Umbilical cord (tissue), 2 donors: Measurements from ENCODE around the gene MOV10L1. TPM values are rescaled to one million over a fixed set of nuclear protein-coding genes. Genes with fewer than 3 reads are reported as not detected.

Experiments
- DNase-seq: peaks from one replicate; pipeline ENCODE4 v3.0.0-alpha.2; 2015; ENCODE audit warnings: low spot score
- total RNA-seq: library from RNA; depleted of rRNA; stranded (reverse); fragments of >200 nt; gene quantifications from one replicate; pipeline ENCODE4 v1.2.3, GENCODE V29; 2014; ENCODE audit warnings: low replicate concordance; ENCODE audit not compliant: insufficient read depth

Gene MOV10L1
- total RNA-seq, 1 donor from 2014 or later: 4.8 TPM

DNA sequence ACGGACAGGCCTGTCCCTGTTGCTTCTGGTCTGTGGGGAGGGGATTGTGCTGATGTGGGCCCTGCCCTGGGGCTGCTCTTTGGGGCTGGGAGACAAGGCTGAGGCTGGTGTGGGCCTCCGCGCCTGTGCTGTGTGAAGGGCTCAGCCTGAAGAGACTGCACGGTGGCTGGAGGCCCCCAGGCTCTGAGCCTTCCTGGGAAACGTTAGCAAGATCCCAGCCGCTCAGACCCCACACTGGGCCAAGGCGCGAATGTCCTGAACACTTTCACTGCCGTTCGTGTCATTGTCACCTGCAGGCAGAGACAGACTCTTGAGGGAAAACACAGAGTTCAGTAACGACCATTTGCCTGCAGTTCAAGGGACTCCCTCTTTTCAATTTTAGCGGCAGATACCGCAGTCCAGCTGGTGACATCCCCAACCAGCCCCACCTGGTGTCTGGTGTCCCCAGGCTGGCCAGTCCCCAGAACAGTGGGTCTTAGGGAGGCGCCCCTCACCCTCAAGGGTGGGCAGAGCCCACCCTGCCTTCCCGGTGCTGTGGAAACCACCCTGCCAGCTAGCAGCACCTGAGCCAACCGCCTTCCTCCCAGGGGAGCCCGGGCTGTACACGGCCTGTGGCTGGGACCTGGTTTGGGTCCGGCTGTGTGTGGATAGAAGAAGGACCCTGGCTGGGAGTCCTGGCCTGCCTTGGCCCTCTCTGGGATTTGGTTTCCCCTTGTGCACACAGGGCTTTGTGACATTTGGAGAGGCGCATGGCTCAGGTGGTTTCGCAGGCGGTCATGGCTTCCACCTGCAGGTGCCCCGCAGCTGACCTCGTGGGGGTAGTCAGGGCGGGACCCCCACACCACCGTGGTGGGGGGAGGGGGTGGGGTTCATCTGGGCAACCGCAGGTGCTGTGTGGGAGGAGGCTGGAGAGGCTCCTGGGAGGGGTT is 86.4 kb downstream of the MOV10L1 start:
- peak; percentile 31 for DNase-seq

DNA sequence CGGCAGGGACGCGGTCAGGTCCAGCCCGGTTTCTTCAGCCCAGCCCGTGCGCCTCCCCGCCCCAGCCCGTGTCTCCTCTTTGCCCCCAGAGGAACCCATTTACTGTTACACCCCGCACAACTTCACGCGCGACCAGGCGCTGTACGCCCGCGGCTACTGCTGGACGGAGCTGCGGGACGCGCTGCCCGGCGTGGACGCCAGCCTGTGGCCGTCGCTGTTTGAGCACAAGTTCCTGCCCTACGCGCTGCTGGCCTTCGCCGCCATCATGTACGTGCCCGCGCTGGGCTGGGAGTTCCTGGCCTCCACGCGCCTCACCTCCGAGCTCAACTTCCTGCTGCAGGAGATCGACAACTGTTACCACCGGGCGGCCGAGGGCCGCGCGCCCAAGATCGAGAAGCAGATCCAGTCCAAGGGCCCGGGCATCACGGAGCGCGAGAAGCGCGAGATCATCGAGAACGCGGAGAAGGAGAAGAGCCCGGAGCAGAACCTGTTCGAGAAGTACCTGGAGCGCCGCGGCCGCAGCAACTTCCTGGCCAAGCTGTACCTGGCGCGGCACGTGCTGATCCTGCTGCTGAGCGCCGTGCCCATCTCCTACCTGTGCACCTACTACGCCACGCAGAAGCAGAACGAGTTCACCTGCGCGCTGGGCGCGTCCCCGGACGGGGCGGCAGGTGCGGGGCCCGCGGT is 87.2 kb downstream of the MOV10L1 start:
- no peak for DNase-seq

GRCh38 chr22:50177537-50178470 is 88.0 kb downstream of the MOV10L1 start:
- DNase-seq: no peak

DNA sequence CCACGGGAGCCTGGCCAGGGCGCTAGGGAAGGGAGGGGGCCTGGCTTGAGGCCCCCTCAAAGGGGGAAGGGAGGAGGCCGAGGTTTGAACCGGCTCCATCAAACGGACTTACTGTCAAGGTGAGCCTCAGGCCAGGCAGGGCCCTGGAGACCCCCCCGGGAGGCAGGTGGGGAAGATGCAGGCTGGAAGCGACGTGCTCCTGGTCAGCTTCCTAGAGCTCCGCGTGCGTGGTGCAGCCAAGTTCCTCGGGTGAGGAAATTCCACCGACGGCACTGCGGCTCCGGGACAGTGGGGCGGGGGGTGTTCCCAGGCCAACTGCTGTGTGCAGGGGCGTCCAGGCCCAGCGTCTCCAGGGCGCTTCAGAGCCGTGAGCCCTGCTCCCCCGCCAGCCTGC is 88.7 kb downstream of the MOV10L1 start:
- no peak for DNase-seq

GRCh38 chr22:50178871-50179869 is 89.4 kb downstream of the MOV10L1 start:
- DNase-seq: no peak

DNA sequence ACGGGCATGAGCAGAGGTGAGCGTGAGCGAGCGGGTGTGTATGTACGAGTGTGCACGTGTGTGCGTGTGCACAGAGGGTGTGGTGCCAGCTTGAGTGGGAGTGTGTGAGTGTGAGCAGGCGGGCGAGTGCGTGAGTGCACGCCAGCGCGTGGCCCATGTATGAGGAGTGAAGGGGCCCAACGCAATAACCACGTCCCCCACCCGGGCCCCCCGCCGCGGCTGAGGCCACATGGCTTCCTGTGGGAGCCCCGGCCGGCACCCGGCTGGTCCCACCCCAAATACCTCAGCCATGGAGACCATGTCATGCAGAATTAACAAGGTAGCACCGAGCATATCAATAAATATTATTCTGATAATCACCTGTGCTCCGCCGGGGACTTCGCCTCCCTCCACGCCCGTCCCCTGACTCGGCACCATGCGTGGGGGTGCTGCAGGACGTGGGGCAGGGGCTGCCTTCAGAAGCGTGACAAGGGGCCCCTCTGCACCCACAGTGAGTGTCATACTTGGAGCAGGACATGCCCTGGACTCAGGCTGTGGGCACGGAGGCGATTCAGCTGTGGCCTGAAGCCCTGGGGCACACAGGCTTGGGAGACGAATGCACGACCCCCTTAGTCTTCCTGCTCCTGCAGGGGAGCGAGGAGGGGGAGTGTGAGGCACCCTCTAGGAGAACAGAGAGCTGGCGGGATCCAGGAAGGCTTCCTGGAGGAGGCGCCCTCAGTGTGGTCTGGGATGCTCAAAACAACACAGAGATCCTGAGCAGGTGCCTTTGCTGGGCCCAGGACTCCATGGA is 90.3 kb downstream of the MOV10L1 start:
- no peak for DNase-seq

- no peak for DNase-seq
These were observed 91.1 kb downstream of the MOV10L1 start for GRCh38 chr22:50180727-50181521.

DNA sequence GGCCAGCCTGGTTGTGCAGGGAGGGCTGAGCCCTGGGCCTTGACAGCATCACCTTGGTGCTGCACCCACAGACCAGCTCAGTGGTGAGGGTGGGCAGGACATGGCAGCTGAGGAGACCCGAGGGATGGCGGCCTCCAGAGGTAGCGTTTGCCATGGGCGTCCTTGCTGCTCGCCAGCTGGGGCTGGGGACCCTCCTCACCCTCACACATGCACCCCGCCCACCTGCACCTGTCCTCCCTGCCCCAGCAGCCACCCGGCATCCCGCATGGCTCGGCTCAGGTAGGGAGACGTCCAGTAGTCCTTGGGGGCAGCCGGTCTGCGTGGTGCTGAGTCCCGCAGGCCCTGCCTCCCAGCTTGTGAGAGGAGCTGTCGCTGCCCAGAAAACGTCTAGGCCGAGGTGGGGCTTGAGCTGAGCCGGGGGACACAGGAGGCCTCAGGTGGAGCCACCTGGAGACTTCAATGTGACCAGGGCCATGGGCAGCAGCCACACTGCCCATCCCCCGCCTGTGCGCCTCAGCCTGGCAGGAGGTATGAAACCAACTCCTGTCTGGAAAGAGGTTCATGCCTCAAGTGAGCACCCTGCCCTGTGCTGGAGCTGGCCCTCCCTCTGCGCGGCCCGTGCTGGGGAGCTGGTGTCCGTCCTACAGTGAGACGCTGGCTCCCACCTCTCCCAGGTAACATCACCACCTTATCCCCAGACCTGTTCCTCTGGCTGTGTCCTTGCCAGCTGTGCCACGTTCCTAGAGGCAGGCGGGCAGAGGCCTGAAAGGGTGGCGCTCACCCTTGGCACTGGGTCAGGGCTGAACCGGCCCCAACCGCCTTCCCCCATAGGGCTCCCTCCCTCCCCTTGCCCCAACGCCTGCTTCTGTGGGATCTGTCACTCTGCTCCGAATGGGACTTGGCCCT is 92.6 kb downstream of the MOV10L1 start:
- no peak for DNase-seq

GRCh38 chr22:50183141-50183971 is 93.5 kb downstream of the MOV10L1 start:
- no peak for DNase-seq

DNA sequence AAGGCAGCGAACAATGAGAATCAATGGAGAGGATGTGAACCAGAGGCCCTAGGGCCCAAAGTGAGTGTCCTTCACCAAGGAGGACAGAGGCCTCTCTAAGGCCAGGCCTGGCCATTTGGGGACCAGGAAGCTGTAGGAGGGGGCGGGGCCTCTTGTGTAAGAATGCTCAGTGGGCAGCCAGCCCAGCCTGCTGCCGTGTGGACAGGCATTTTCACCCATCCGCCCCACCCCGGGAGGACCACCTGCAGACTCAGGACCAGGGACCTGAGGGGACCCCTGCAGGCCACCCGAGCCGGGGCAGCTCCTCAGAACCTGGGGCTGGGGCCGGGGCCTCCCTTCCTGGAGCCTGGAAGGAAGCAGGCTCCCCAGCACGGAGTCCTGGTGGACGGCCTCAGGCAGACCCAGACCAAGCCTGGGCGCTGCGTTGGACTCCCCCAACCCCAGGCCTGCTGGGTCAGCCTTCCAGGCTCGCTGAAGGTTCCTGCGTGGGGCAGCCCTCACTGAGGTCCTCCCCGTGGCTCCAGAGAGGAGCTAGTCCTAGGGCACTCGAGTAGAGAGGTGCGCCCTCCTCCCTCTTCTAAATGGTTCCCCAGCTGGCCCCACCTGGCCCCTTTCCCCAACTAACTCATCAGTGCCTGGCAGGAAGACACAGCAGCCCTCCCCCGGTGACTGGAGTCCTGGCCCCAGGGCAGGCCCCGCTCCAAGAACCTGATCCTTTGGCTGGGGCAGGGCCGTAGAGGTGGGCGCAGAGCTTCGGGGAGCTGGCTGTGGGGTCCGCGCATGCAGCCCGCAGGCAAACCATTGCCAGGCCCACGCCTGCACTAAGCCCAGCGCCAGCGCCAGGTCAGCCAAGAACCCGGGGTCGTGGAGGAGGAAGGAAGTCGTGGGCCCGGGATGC is 94.4 kb downstream of the MOV10L1 start:
- DNase-seq: peak; percentile 70

DNA sequence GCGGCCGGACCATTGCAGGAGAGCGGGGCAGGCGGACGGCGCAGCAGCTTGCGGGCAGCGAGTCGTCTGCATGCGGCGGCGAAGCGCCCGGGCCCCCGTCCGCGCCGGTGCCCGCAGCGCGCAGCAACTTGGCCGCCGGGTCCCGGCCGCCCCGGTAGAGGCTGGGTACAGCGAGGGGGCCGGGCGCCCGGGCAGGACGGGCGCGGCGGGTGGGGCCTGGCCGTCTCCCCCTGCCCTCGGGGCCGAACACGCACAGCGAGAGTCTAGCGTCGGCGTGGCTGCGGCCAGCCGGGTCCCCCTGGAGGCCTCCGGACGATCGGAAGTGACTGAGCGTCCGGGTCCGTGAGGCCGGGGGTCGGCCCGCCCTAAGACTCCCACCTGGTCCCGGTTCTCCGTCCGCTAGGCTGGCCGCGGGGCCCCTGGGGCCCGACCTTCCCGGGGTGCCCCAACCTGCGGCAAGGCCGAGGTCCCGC is 95.1 kb downstream of the MOV10L1 start:
- no peak for DNase-seq

DNA sequence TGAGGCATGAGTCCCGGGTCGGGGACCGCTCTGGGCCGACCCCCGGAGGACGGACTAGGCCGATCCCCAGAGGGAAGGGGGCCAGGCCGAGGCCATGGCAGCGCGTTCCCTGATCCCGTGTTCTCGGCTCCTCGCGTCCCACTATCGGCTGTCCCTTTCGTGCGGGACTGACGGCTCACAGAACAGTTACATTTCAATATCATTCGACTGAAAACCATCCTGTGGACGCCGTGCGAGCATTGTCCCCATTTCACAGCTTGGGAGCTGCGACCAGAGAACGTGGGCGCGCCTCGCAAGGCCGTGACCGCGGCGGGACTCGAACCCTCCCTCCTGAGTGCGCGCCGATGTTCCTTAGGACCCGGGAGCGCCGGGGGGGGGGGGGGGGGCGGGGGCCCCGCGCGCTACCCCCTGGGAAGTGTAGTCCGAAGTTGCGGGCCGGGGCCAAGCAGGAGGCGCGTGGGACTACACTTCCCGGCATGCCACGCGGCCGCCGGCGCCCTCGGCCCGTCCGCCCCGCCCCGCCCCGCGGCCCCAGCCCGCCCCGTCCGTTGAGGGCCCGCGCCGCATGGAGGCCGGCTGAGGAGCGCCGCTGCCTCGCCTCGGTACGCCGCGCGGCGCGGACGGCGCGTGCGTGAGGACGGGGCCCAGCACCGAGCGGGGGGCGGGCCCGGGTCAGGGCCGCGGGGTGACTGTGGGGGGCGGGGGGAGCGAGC is 95.7 kb downstream of the MOV10L1 start, which contains the start of gene TRABD:
Gene TRABD, plus strand, starts transcription at position 539 of the 713 bp plus-strand sequence. CDS start 7,148 bp downstream, outside the sequence.
- peak; percentile 90 for DNase-seq

DNA sequence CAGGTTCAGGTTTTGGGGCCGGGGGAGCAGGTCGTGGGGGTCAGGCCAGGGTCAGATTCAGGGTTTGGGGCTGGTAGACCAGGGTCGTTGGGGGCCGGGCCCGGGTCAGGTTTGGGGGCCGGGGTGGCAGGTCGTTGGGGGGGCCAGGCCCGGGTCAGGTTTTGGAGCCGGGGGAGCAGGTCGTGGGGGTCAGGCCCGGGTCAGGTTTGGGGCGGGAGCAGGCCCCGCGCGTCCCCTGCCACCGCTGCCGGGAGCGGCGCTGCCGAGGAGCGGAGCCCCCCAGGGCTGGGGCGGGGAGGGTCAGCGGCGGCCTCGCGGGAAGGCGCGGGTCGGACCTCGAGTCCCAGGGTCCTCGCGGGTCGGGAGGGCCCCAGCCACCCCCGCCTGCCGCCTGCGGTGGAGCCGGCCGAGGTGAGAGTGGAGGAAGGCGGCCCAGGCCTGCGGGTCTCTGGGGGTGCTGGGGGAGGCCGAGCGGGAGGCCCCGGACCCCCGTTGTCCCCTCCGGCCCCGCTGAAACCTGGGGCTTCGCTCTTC is 96.4 kb downstream of the MOV10L1 start:
- no peak for DNase-seq

- DNase-seq: no peak
These were observed 97.1 kb downstream of the MOV10L1 start for GRCh38 chr22:50186761-50187523.
